Prostate gland (tissue), 2 donors: Measurements from ENCODE around the gene HSPG2.

ENCODE experiments used
- POLR2A ChIP-seq: fragments of 450-650 bp; IDR thresholded peaks from one replicate; pipeline ENCODE4 v1.6.1; 2016; ENCODE audit warnings: antibody characterized with exemption, mild to moderate bottlenecking
- POLR2AphosphoS5 ChIP-seq: sonication (generic); formaldehyde crosslinking; IDR thresholded peaks from one replicate; pipeline ENCODE4 v1.6.1; 2017; ENCODE audit warnings: antibody characterized with exemption
- TF ChIP-seq, protein P1 (sequence below), 4 experiments: fragments of 200-600 bp in 2 of 4; fragments of 450-650 bp in 2 of 4; sonication (generic) in 2 of 4; IDR thresholded peaks; 1 replicate in 3 of 4; 2 replicates in 1 of 4; pipeline ENCODE4 v1.5.1; 2016 to 2019; ENCODE audit warnings: antibody characterized with exemption in 4 of 4, mild to moderate bottlenecking in 2 of 4, moderate library complexity in 2 of 4

DNA sequence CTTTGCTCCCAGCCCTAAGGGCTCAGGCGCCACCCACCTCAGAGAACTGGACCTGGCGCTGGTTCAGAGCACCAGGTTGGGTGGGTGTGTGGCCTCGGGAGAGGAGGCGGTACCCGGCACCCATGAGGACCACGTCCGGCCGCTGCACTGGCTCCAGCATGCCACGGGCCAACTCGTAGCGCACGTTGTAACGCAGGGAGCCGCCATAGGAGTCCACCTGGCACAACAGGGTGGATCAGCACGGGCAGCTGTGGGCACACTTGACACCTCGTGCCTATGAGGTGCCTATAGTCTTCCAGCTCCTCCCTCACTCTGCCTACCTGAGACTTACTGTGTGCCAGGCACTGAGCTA is 56.5 kb downstream of the HSPG2 start:
- TF ChIP-seq POLR2AphosphoS5 (no peak), POLR2A (no peak)
- TF ChIP-seq, protein P1, sequence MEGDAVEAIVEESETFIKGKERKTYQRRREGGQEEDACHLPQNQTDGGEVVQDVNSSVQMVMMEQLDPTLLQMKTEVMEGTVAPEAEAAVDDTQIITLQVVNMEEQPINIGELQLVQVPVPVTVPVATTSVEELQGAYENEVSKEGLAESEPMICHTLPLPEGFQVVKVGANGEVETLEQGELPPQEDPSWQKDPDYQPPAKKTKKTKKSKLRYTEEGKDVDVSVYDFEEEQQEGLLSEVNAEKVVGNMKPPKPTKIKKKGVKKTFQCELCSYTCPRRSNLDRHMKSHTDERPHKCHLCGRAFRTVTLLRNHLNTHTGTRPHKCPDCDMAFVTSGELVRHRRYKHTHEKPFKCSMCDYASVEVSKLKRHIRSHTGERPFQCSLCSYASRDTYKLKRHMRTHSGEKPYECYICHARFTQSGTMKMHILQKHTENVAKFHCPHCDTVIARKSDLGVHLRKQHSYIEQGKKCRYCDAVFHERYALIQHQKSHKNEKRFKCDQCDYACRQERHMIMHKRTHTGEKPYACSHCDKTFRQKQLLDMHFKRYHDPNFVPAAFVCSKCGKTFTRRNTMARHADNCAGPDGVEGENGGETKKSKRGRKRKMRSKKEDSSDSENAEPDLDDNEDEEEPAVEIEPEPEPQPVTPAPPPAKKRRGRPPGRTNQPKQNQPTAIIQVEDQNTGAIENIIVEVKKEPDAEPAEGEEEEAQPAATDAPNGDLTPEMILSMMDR (IDR thresholded peaks at IDR 0.05) = no peak
